MM.1S (cell line): Measurements from ENCODE around the gene MAN1C1.

Experiments
- DNase-seq: peaks from one replicate; pipeline ENCODE4 v3.0.0-alpha.2; 2015
- H2AFZ ChIP-seq: fragments of 300-600 bp; sonication (generic); 2 replicates; pipeline ENCODE4 v1.6.0; 2016; ENCODE audit warnings: antibody characterized with exemption, low read length
- H3F3A ChIP-seq: fragments of 300-600 bp; sonication (generic); 2 replicates; pipeline ENCODE4 v1.6.1; 2016; ENCODE audit warnings: mild to moderate bottlenecking, antibody characterized with exemption, low read length, moderate library complexity, mixed read lengths; ENCODE audit not compliant: insufficient read depth
- H3K27ac ChIP-seq: fragments of 300-600 bp; sonication (generic); 2 replicates; pipeline ENCODE4 v1.5.1; 2016; ENCODE audit warnings: mild to moderate bottlenecking, low read length
- H3K27me3 ChIP-seq: fragments of 300-600 bp; sonication (generic); replicated peaks from 2 replicates; pipeline ENCODE4 v1.6.0; 2016; ENCODE audit warnings: low read length; ENCODE audit not compliant: insufficient read depth
- H3K36me3 ChIP-seq: fragments of 300-600 bp; sonication (generic); replicated peaks from 2 replicates; pipeline ENCODE4 v1.6.1; 2016; ENCODE audit warnings: mild to moderate bottlenecking, low read length, mixed read lengths; ENCODE audit not compliant: insufficient read depth
- H3K4me1 ChIP-seq: fragments of 300-600 bp; sonication (generic); 2 replicates; pipeline ENCODE4 v1.6.1; 2016; ENCODE audit warnings: low read length, mixed read lengths
- H3K4me2 ChIP-seq: fragments of 300-600 bp; sonication (generic); 2 replicates; pipeline ENCODE4 v1.6.0; 2016; ENCODE audit warnings: low read depth, low read length
- H3K4me3 ChIP-seq: fragments of 300-600 bp; sonication (generic); 2 replicates; pipeline ENCODE4 v1.5.1; 2016; ENCODE audit warnings: low read length, mixed read lengths
- H3K79me2 ChIP-seq: fragments of 300-600 bp; sonication (generic); 2 replicates; pipeline ENCODE4 v1.6.1; 2016; ENCODE audit warnings: mixed run types, low read length, mixed read lengths
- H3K9ac ChIP-seq: fragments of 300-600 bp; sonication (generic); 2 replicates; pipeline ENCODE4 v1.6.1; 2016; ENCODE audit warnings: low read length, mixed read lengths
- H3K9me2 ChIP-seq: fragments of 300-600 bp; sonication (generic); replicated peaks from 2 replicates; pipeline ENCODE4 v1.6.1; 2016; ENCODE audit warnings: mild to moderate bottlenecking, low read length, mixed read lengths; ENCODE audit not compliant: insufficient read depth
- H3K9me3 ChIP-seq: fragments of 300-600 bp; sonication (generic); replicated peaks from 2 replicates; pipeline ENCODE4 v1.6.1; 2016; ENCODE audit warnings: mild to moderate bottlenecking, low read length, mixed read lengths; ENCODE audit not compliant: insufficient read depth
- H4K20me1 ChIP-seq: fragments of 300-600 bp; sonication (generic); 2 replicates; pipeline ENCODE4 v1.6.1; 2016; ENCODE audit warnings: mild to moderate bottlenecking, low read length, moderate library complexity, mixed read lengths; ENCODE audit not compliant: insufficient read depth
- CTCF ChIP-seq: fragments of 300-600 bp; sonication (generic); IDR thresholded peaks from 2 replicates; pipeline ENCODE4 v1.5.1; 2016; ENCODE audit warnings: antibody characterized with exemption, low read length, mixed read lengths
- EZH2 ChIP-seq: fragments of 300-600 bp; sonication (generic); optimal IDR thresholded peaks from 2 replicates; pipeline ENCODE3; 2017; ENCODE audit warnings: low read depth, mild to moderate bottlenecking, antibody characterized with exemption, low read length, mixed read lengths
- EZH2phosphoT487 ChIP-seq: fragments of 300-600 bp; sonication (generic); IDR thresholded peaks from 2 replicates; pipeline ENCODE4 v1.6.1; 2018; ENCODE audit warnings: antibody characterized with exemption, low read length

MAN1C1 gene

GRCh38 chr1:25804964-25805862 lies 188.6 kb downstream of the MAN1C1 start:
- Histone ChIP-seq H3K4me3 (no peak overlapping the region), H3K27ac (no peak overlapping the region), H3F3A (no peaks in the 10 kb centered on the region; the same call in 1 of the 2 replicates), H3K36me3 (no peaks in the 10 kb centered on the region), H4K20me1 (no peaks in the 10 kb centered on the region), H3K79me2 (no peaks in the 10 kb centered on the region), H3K9ac (no peak overlapping the region), H2AFZ (no peak overlapping the region), H3K4me1 (peaks cover 15% of the 10 kb centered on the region), H3K9me3 (no peaks in the 10 kb centered on the region), H3K4me2 (no peak overlapping the region), H3K9me2 (no peaks in the 10 kb centered on the region), H3K27me3 (no peaks in the 10 kb centered on the region)
- TF ChIP-seq CTCF, result no peak
- TF ChIP-seq EZH2phosphoT487, result no peak
- no peak for TF ChIP-seq EZH2
- no peak for DNase-seq

DNA sequence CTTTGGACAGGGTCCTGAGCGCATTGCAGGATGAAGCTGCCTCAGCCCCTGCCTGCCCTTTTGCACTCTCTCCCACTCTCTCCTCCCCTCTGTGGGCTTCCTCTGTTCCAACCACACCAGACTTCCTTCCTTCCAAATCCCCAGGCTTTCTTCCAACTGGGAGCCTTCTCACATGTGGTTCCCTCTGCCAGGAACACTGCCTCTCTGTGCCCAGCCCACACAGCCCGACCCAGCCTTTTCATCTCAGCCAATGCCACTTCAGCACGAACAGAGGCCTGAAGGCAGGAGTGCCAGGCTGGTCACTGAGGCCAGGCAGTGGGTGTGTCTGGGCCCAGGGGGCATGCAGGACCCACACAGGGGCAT lies 189.3 kb downstream of the MAN1C1 start:
- no peaks in the 10 kb centered on the region for H3K9me3 ChIP-seq
- no peak overlapping the region for H3K4me2 ChIP-seq
- no peaks in the 10 kb centered on the region for H3K79me2 ChIP-seq
- no peaks in the 10 kb centered on the region for H3K9me2 ChIP-seq
- H3F3A ChIP-seq, result no peaks in the 10 kb centered on the region; the same call in 1 of the 2 replicates
- no peaks in the 10 kb centered on the region for H3K36me3 ChIP-seq
- peaks cover 12% of the 10 kb centered on the region for H3K4me1 ChIP-seq
- no peaks in the 10 kb centered on the region for H4K20me1 ChIP-seq
- H3K9ac ChIP-seq, result no peak overlapping the region
- H3K4me3 ChIP-seq, result no peak overlapping the region
- no peak for TF ChIP-seq EZH2phosphoT487
- TF ChIP-seq CTCF, result no peak
- TF ChIP-seq EZH2, result no peak
- H3K27me3 ChIP-seq, result no peaks in the 10 kb centered on the region
- no peak overlapping the region for H3K27ac ChIP-seq
- DNase-seq, result no peak
- no peak overlapping the region for H2AFZ ChIP-seq

DNA sequence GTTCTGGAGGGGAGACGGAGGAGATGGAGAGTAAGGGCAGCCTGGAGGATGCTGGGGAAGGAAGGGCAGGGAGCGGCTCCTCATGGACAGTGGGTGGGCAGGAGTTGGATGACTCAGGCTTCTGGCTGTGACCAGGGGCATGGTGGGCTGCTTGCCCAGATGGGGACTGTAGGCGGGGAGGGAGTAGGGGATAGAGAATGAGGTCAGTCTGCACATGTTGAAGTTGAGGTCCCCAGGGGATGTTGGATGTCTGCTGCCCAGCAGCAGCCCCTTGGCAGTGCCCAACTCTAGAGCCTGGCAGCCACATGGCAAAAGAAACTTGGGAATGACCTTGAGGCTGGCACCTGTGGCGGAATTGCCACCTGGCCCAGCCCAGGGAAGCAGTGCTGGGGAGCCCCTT lies 189.8 kb downstream of the MAN1C1 start:
- Histone ChIP-seq H3K9me2 (no peaks in the 10 kb centered on the region), H4K20me1 (no peaks in the 10 kb centered on the region), H3K4me1 (peaks cover 12% of the 10 kb centered on the region), H3K27ac (no peak overlapping the region), H3K9ac (no peak overlapping the region), H3K27me3 (no peaks in the 10 kb centered on the region), H3K4me3 (no peak overlapping the region), H3K4me2 (no peak overlapping the region), H3K9me3 (no peaks in the 10 kb centered on the region), H3K79me2 (no peaks in the 10 kb centered on the region), H3F3A (no peaks in the 10 kb centered on the region; the same call in 1 of the 2 replicates), H3K36me3 (no peaks in the 10 kb centered on the region), H2AFZ (no peak overlapping the region)
- TF ChIP-seq EZH2phosphoT487, result no peak
- TF ChIP-seq EZH2, result no peak
- no peak for TF ChIP-seq CTCF
- no peak for DNase-seq
